Activated CD4-positive, alpha-beta T cell treated with anti-CD3 and anti-CD28 coated beads, Interleukin-2, amount 10 ng/mL, durations not matched to agents 7 days and 5 days (primary cell): Measurements from ENCODE around the gene SEZ6L. TPM values are rescaled to one million over a fixed set of nuclear protein-coding genes. Genes with fewer than 3 reads are reported as not detected.
A peak's percentile ranks its signal among the peaks of the same experiment; 100 is the strongest.

ENCODE experiments used
- CTCF ChIA-PET: fragments of 350-600 bp; sonication (Branson Sonifier 250); formaldehyde crosslinking; loops from one replicate; lab custom pipeline; 2021; ENCODE audit warnings: antibody characterized with exemption; lab: Charles Lee
- POLR2A ChIA-PET: fragments of 350-600 bp; sonication (Branson Sonifier 250); formaldehyde crosslinking; loops from one replicate; lab custom pipeline; 2021; ENCODE audit warnings: antibody characterized with exemption; lab: Charles Lee
- DNase-seq: peaks from one replicate; pipeline ENCODE4 v3.0.0-alpha.2; 2020
- H3K27ac Mint-ChIP-seq: one replicate; pipeline ENCODE4 v1.8.0; 2021; ENCODE audit warnings: mild to moderate bottlenecking, moderate library complexity, mixed read lengths
- H3K27me3 Mint-ChIP-seq: one replicate; pipeline ENCODE4 v1.8.0; 2021; ENCODE audit warnings: mixed read lengths
- H3K36me3 Mint-ChIP-seq: one replicate; pipeline ENCODE4 v1.8.0; 2021; ENCODE audit warnings: low read depth, mixed read lengths
- H3K4me1 Mint-ChIP-seq: one replicate; pipeline ENCODE4 v1.8.0; 2021; ENCODE audit warnings: mixed read lengths
- H3K4me3 Mint-ChIP-seq: one replicate; pipeline ENCODE4 v1.8.0; 2021; ENCODE audit warnings: mild to moderate bottlenecking, moderate library complexity, mixed read lengths
- H3K9me3 Mint-ChIP-seq: one replicate; pipeline ENCODE4 v1.8.0; 2021; ENCODE audit warnings: mixed read lengths
- total RNA-seq, 2 experiments: library from RNA; stranded (reverse); gene quantifications; one replicate each; pipeline ENCODE4 v1.2.3, GENCODE V29; 2021

The SEZ6L gene
- total RNA-seq, 2 experiments from 2014 or later = not detected

DNA sequence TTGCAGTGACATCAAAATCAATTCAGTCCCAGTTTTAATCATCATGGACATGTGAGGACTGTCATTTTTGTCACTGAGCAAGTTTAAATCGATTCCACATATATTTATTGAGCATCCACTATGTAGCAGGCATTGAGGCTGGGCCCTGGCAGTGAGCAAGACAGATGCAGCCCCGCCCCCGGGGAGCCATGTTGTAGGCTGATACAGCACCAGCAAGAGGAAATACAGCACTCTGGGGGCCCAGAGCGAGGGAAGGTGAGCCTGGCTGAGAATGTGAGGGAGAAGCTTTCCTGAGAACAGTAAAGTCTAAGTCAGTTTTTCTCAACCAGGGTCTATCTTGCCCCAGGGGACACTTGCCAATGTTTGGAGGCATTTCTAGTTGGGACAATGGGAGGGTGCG, 151.2 kb downstream of the SEZ6L start:
- H3K36me3 Mint-ChIP-seq = no peaks in the 10 kb centered on the region
- H3K27me3 Mint-ChIP-seq = peaks cover 12% of the 10 kb centered on the region
- POLR2A ChIA-PET = no interaction called here
- no peaks in the 10 kb centered on the region for H3K9me3 Mint-ChIP-seq
- no peak overlapping the region for H3K27ac Mint-ChIP-seq
- CTCF ChIA-PET = no interaction called here
- H3K4me1 Mint-ChIP-seq = no peaks in the 10 kb centered on the region
- DNase-seq = no peak
- no peak overlapping the region for H3K4me3 Mint-ChIP-seq

- CTCF ChIA-PET = no interaction called here
- Mint-ChIP-seq H3K27me3 (peaks cover 12% of the 10 kb centered on the region), H3K4me3 (no peak overlapping the region), H3K4me1 (no peaks in the 10 kb centered on the region), H3K36me3 (no peaks in the 10 kb centered on the region), H3K9me3 (no peaks in the 10 kb centered on the region), H3K27ac (no peak overlapping the region)
- POLR2A ChIA-PET = no interaction called here
- no peak for DNase-seq
These were observed 152.2 kb downstream of the SEZ6L start for GRCh38 chr22:26321469-26321913.

- ChIA-PET CTCF (no interaction called here), POLR2A (no interaction called here)
- no peaks in the 10 kb centered on the region for H3K36me3 Mint-ChIP-seq
These were observed 153.1 kb downstream of the SEZ6L start for GRCh38 chr22:26322179-26322905.

DNA sequence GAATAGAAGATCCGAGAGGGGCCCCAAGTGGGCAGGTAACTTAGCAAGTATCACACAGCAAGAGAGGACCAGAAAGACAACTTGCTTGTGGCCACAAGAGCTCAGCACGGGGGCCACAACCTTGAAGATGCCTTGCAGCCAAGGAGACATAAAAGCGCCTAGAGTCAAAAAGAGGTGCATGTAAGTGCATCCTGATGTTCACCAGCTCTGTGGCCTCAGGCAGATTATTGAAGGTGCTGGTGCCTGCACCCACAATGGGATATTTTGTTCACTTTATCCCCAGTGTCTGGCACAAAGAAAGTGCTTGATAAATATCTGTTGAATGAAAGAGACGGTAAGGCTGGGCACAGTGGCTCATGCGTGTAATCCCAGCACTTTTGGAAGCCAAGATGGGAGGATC, 153.8 kb downstream of the SEZ6L start:
- H3K36me3 Mint-ChIP-seq = no peaks in the 10 kb centered on the region
- DNase-seq = no peak
- no peak overlapping the region for H3K27ac Mint-ChIP-seq
- H3K4me1 Mint-ChIP-seq = no peaks in the 10 kb centered on the region
- H3K4me3 Mint-ChIP-seq = no peak overlapping the region
- ChIA-PET POLR2A (no interaction called here), CTCF (no interaction called here)
- peaks cover 8% of the 10 kb centered on the region for H3K27me3 Mint-ChIP-seq
- no peaks in the 10 kb centered on the region for H3K9me3 Mint-ChIP-seq

More at GRCh38 chr22:26322179-26322905, 153.1 kb downstream of the SEZ6L start:
- Mint-ChIP-seq H3K9me3 (no peaks in the 10 kb centered on the region), H3K27me3 (peaks cover 9% of the 10 kb centered on the region), H3K4me1 (no peaks in the 10 kb centered on the region), H3K27ac (no peak overlapping the region), H3K4me3 (no peak overlapping the region)
- DNase-seq = no peak

DNA sequence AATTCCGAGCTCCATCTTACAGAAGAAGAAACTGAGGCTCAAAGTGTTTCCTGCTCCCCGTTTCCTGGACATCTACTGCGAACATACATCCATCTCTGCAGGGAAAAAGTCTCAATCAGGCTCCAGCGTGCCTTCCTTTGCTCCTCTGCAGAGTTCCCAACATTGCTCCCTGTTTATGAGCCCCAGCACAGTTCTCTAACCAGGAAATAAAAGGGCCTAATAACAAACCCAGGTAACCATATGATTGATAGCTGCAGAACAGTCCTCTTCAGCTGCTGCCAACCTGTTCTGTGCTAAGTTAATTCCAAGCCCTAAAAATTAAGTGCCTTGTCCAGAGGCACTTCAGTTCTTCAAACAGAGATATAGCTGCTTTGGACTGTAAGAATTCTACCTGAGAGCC, 154.9 kb downstream of the SEZ6L start:
- no peaks in the 10 kb centered on the region for H3K9me3 Mint-ChIP-seq
- H3K36me3 Mint-ChIP-seq = no peaks in the 10 kb centered on the region
- CTCF ChIA-PET = no interaction called here
- H3K4me3 Mint-ChIP-seq = no peak overlapping the region
- H3K27ac Mint-ChIP-seq = no peak overlapping the region
- no peaks in the 10 kb centered on the region for H3K4me1 Mint-ChIP-seq
- DNase-seq = no peak
- POLR2A ChIA-PET = no interaction called here
- H3K27me3 Mint-ChIP-seq = peaks cover 3% of the 10 kb centered on the region

- CTCF ChIA-PET = no interaction called here
- DNase-seq = no peak
- Mint-ChIP-seq H3K9me3 (no peaks in the 10 kb centered on the region), H3K27me3 (no peaks in the 10 kb centered on the region), H3K4me3 (no peak overlapping the region), H3K36me3 (no peaks in the 10 kb centered on the region), H3K4me1 (no peaks in the 10 kb centered on the region), H3K27ac (no peak overlapping the region)
- POLR2A ChIA-PET = no interaction called here
These were observed 156.4 kb downstream of the SEZ6L start for GRCh38 chr22:26325641-26326040.

- Mint-ChIP-seq H3K9me3 (no peaks in the 10 kb centered on the region), H3K4me1 (no peaks in the 10 kb centered on the region), H3K36me3 (no peaks in the 10 kb centered on the region), H3K4me3 (no peak overlapping the region), H3K27me3 (no peaks in the 10 kb centered on the region), H3K27ac (no peak overlapping the region)
- no peak for DNase-seq
- ChIA-PET CTCF (no interaction called here), POLR2A (no interaction called here)
These were observed 157.5 kb downstream of the SEZ6L start for GRCh38 chr22:26326803-26327202.

DNA sequence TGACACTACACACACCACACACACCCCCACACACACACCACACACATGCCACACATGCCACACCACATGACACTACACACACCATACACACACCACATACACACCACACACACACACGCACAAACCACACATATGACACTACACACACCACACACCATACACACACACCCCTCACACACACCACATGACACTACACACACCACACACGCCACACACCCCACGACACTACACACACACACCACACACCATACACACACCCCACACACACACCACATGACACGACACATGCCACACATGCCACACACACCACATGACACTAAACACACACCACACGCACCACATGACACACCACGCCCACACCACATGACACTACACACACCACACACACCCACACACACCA, 158.0 kb downstream of the SEZ6L start:
- Mint-ChIP-seq H3K27ac (peak overlapping the region; percentile 57), H3K4me1 (no peaks in the 10 kb centered on the region), H3K27me3 (no peaks in the 10 kb centered on the region), H3K9me3 (no peaks in the 10 kb centered on the region), H3K36me3 (no peaks in the 10 kb centered on the region), H3K4me3 (no peak overlapping the region)
- CTCF ChIA-PET = no interaction called here
- no peak for DNase-seq
- POLR2A ChIA-PET = no interaction called here

GRCh38 chr22:26328221-26328620, 159.0 kb downstream of the SEZ6L start:
- Mint-ChIP-seq H3K4me1 (no peaks in the 10 kb centered on the region), H3K27me3 (peaks cover 4% of the 10 kb centered on the region), H3K36me3 (no peaks in the 10 kb centered on the region), H3K4me3 (no peak overlapping the region), H3K27ac (no peak overlapping the region), H3K9me3 (no peaks in the 10 kb centered on the region)
- POLR2A ChIA-PET = no interaction called here
- no peak for DNase-seq
- CTCF ChIA-PET = no interaction called here

GRCh38 chr22:26330971-26331625, 161.8 kb downstream of the SEZ6L start:
- POLR2A ChIA-PET = no interaction called here
- Mint-ChIP-seq H3K27ac (no peak overlapping the region), H3K27me3 (peaks cover 8% of the 10 kb centered on the region), H3K9me3 (no peaks in the 10 kb centered on the region), H3K36me3 (no peaks in the 10 kb centered on the region), H3K4me1 (no peaks in the 10 kb centered on the region), H3K4me3 (no peak overlapping the region)
- CTCF ChIA-PET = interaction anchor here (0.8 to 0.9 kb wide), 2 partner anchors 29 to 163 kb away, joined by 3 read pairs; no protein-coding TSS in a partner anchor
- peak; percentile 69 for DNase-seq

DNA sequence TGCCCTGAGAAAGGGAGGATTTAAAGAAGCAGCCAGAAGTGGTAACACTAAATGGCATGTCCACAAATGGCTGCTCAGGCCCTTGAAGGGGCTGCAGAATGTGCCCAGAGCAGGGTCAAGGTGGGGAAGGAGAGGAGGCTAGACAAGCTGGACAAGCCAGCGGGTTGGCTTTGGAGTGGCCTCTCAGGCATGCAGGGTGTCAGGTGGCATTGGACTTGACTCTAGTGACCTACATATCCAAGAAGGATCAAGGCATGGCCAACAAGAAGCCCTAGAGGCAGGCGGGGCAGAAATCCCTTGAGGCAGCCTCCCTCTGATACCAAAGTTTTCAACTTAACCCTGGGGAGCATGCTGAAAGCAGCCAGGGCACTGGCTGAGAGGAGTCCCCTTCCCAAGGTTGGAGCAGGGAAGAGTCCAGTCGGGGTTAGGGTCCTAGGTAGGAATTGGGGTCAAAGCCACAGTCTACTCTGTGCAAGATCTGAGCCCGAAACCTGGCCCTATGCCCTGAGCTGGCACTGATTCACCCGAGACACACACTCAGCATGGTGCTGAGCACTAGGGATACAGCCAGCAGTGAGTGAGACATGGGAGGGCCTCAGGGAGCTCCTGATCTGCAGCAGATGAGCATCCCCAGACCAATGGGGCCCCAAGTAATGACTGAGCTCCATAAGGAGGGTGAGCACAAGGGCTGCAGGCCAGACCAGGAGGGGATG, 164.0 kb downstream of the SEZ6L start:
- H3K4me3 Mint-ChIP-seq = no peak overlapping the region
- POLR2A ChIA-PET = no interaction called here
- no peaks in the 10 kb centered on the region for H3K4me1 Mint-ChIP-seq
- no peaks in the 10 kb centered on the region for H3K9me3 Mint-ChIP-seq
- H3K36me3 Mint-ChIP-seq = no peaks in the 10 kb centered on the region
- CTCF ChIA-PET = no interaction called here
- peaks cover 16% of the 10 kb centered on the region for H3K27me3 Mint-ChIP-seq
- DNase-seq = no peak
- H3K27ac Mint-ChIP-seq = no peak overlapping the region

- Mint-ChIP-seq H3K4me3 (no peak overlapping the region), H3K27ac (no peak overlapping the region), H3K9me3 (no peaks in the 10 kb centered on the region), H3K27me3 (peaks cover 20% of the 10 kb centered on the region), H3K4me1 (no peaks in the 10 kb centered on the region), H3K36me3 (no peaks in the 10 kb centered on the region)
- no peak for DNase-seq
- POLR2A ChIA-PET = no interaction called here
- CTCF ChIA-PET = no interaction called here
These were observed 165.0 kb downstream of the SEZ6L start for GRCh38 chr22:26334232-26334631.

DNA sequence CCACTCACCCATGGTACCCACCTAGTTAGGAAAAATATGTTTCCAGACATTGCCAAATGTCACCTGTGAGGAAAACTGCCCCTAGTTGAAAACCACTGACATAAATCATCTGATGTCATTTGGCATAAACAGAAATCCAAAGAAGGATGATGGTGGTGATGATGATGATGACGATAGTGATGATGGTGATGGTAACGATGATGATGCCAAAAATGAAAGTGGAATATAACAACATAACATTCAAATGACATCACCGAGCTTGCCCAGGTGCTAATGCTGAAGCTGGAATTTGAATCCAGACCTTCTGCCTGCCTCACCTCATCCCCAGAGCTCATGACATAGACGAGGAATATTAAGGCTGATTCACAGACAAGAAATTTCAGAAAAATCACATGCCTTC, 167.5 kb downstream of the SEZ6L start:
- no peak for DNase-seq
- Mint-ChIP-seq H3K27ac (no peak overlapping the region), H3K9me3 (no peaks in the 10 kb centered on the region), H3K4me3 (no peak overlapping the region), H3K4me1 (no peaks in the 10 kb centered on the region), H3K36me3 (no peaks in the 10 kb centered on the region), H3K27me3 (peaks cover 26% of the 10 kb centered on the region)
- CTCF ChIA-PET = no interaction called here
- POLR2A ChIA-PET = no interaction called here
